Measurements from ENCODE around the gene PRDX2. TPM values are rescaled to one million over a fixed set of nuclear protein-coding genes. Genes with fewer than 3 reads are reported as not detected.

The PRDX2 gene
- total and polyA plus RNA-seq, 2 donors (not counting 3 experiments of a cell fraction or from before 2014, with no cell fraction given): 247 to 492 TPM

DNA sequence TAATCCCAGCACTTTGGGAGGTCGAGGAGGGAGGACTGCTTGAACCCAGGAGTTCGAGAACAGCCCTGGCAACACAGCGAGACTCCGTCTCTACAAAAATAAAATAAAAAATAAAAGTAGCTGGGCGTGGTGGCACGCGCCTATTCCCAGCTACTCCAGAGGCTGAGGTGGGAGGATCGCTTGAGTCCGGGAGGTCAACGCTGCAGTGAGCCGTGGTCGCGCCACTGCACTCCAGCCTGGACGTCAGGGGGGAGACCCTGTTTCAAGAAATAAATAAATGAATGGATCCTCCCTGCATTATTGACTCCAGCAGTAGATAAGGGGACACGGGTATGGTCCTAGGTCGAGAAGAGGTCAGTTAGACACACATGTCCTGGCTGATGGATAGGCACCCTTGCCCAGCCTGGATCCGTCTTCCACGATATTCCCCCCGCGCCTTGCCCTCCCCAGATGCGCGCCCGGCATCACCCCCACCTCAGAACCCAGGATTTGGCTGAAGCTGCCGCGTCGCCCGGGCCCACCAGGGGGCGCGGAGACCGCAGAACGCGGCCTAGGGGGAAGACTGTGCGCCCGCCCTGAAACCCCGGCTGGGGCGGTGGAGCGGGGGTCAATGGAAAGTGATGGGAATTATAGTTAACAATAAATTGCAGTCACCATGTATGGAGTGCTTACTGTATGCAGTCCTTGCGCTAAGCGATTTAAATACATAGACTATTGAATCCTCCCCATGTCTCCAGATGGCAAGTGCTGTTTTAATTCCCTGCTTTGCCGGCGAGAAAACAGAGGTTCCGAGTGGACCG lies 24.2 kb downstream of the PRDX2 start:
- BruUV-seq (replicated peaks): no TSS peak
- DNase-seq (ENCODE audit: low read depth, low spot score) (peak; percentile 78), FAIRE-seq (peak; percentile 85)
- ChIA-PET POLR2A (interaction anchor here (0.6 to 5.2 kb wide), 4 partner anchors 12 to 34 kb away, joined by 3 to 94 read pairs (median 5); partner anchors contain the start of gene JUNB), CTCF (interaction anchor here (0.9 to 10.3 kb wide), 12 partner anchors 10 to 188 kb away, joined by 3 to 387 read pairs (median 4); partner anchors contain the start of genes GET3, JUNB, PRDX2 and THSD8)
- H3K79me2 ChIP-seq (ENCODE audit: control insufficient read depth, insufficient read depth, low read length): no peaks in the 10 kb centered on the region
- H3K9me1 ChIP-seq (replicated peaks; ENCODE audit: control insufficient read depth, extremely low read depth, insufficient read depth, low read length): no peaks in the 10 kb centered on the region
- no peaks in the 10 kb centered on the region for H4K20me1 ChIP-seq (replicated peaks; ENCODE audit: control insufficient read depth, extremely low read depth, insufficient read depth, low read length)
- intact Hi-C loops (cut with micrococcal nuclease) (loop anchor here (1.0 kb wide), 1 partner anchor 19 kb away; no protein-coding TSS in a partner anchor), dilution Hi-C loops (cut with MboI; ENCODE audit: extremely low pct_ligation_motif_present, low sequenced_read_pairs) (no loop called here)
- peak overlapping the region; percentile 14 to 57 (median 51) for H3K4me3 ChIP-seq (replicated peaks in 1 of 3; ENCODE audit: insufficient read depth in 1 of 3, low read depth in 1 of 3, low read length in 3 of 3)
- no peaks in the 10 kb centered on the region for H3K27me3 ChIP-seq (ENCODE audit: control insufficient read depth in 2 of 2, insufficient read depth in 2 of 2, low read length in 2 of 2)
- H3K4me2 ChIP-seq (ENCODE audit: insufficient read depth, low read length): peak overlapping the region; percentile 57
- peak overlapping the region; percentile 52 for H3K9ac ChIP-seq (replicated peaks; ENCODE audit: extremely low read depth, insufficient read depth, low read length)
- no peaks in the 10 kb centered on the region for H3K36me3 ChIP-seq (ENCODE audit: control insufficient read depth in 2 of 2, extremely low read depth in 1 of 2, insufficient read depth in 2 of 2, low read length in 2 of 2)
- peak overlapping the region; percentile 82 for H3K27ac ChIP-seq (ENCODE audit: insufficient read depth, low read depth, low read length)
- H2AFZ ChIP-seq (ENCODE audit: low read depth, low read length): peak overlapping the region; percentile 75
- no peak for TF ChIP-seq EZH2 (IDR thresholded peaks at IDR 0.05; ENCODE audit: borderline replicate concordance, low read depth, low read length, severe bottlenecking)
- peak; percentile 37 for TF ChIP-seq POLR2AphosphoS5 (IDR thresholded peaks at IDR 0.05; ENCODE audit: insufficient read depth, low read depth, low read length)
- TF ChIP-seq FOS (IDR thresholded peaks at IDR 0.05; ENCODE audit: borderline replicate concordance, insufficient read depth, low read length): no peak
- no peak for TF ChIP-seq JUN (IDR thresholded peaks at IDR 0.05; ENCODE audit: borderline replicate concordance, insufficient read depth, insufficient read length, low read depth)
- TF ChIP-seq, protein P1, sequence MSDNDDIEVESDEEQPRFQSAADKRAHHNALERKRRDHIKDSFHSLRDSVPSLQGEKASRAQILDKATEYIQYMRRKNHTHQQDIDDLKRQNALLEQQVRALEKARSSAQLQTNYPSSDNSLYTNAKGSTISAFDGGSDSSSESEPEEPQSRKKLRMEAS (IDR thresholded peaks at IDR 0.05; ENCODE audit: insufficient read depth, insufficient read length): no peak
- TF ChIP-seq GATA2 (IDR thresholded peaks at IDR 0.05; ENCODE audit: insufficient read depth, insufficient read length, low read depth, low read length): no peak
- no peak for TF ChIP-seq MYC (IDR thresholded peaks at IDR 0.05; ENCODE audit: low read depth, low read length)
- TF ChIP-seq POLR2A (IDR thresholded peaks at IDR 0.05; ENCODE audit: low read depth, low read length): no peak
- TF ChIP-seq, protein P2, sequence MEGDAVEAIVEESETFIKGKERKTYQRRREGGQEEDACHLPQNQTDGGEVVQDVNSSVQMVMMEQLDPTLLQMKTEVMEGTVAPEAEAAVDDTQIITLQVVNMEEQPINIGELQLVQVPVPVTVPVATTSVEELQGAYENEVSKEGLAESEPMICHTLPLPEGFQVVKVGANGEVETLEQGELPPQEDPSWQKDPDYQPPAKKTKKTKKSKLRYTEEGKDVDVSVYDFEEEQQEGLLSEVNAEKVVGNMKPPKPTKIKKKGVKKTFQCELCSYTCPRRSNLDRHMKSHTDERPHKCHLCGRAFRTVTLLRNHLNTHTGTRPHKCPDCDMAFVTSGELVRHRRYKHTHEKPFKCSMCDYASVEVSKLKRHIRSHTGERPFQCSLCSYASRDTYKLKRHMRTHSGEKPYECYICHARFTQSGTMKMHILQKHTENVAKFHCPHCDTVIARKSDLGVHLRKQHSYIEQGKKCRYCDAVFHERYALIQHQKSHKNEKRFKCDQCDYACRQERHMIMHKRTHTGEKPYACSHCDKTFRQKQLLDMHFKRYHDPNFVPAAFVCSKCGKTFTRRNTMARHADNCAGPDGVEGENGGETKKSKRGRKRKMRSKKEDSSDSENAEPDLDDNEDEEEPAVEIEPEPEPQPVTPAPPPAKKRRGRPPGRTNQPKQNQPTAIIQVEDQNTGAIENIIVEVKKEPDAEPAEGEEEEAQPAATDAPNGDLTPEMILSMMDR (IDR thresholded peaks at IDR 0.05; ENCODE audit: extremely low read depth in 1 of 2, insufficient read depth in 1 of 2, low read depth in 1 of 2, low read length in 2 of 2): peak; percentile 96 to 97
- H3K4me1 ChIP-seq (ENCODE audit: control insufficient read depth, extremely low read depth, insufficient read depth, low read length): peaks cover 23% of the 10 kb centered on the region
- no peaks in the 10 kb centered on the region for H3K9me3 ChIP-seq (replicated peaks; ENCODE audit: control insufficient read depth, insufficient read depth, low read length)

Measured in endothelial cell of umbilical vein (primary cell).